Right lobe of liver (tissue), 6 donors: ENCODE results near the gene TATDN3. TPM values are rescaled to one million over a fixed set of nuclear protein-coding genes. Genes with fewer than 3 reads are reported as not detected.

Source experiments
- ATAC-seq, 4 donors: fragments of 200-7000 bp; cut with Tn5 transposase; one replicate each; pipeline ENCODE4 v1.9.1; 2020; ENCODE audit warnings: mild to moderate bottlenecking in 4 of 4, moderate library complexity in 4 of 4
- DNase-seq, 3 donors: peaks; one replicate each; pipeline ENCODE4 v3.0.0-alpha.2; 2020
- H3K27ac ChIP-seq, 3 donors: fragments of 200-600 bp; one replicate each; pipeline ENCODE4 v1.8.0; 2022
- H3K27me3 ChIP-seq, 2 donors: fragments of 200-600 bp; one replicate each; pipeline ENCODE4 v1.8.0; 2022
- H3K36me3 ChIP-seq, 4 donors: fragments of 200-600 bp; sonication (generic) in 1 of 4; one replicate each; pipeline versions ENCODE4 v1.5.1 to v1.8.0; 2017 to 2022; ENCODE audit warnings: control low read depth in 1 of 4
- H3K4me1 ChIP-seq, 4 donors: fragments of 200-600 bp; sonication (generic) in 1 of 4; one replicate each; pipeline versions ENCODE4 v1.5.1 to v1.8.0; 2017 to 2022; ENCODE audit warnings: control low read depth in 1 of 4
- H3K4me3 ChIP-seq, 3 donors: fragments of 200-600 bp; one replicate each; pipeline ENCODE4 v1.8.0; 2022
- H3K9me3 ChIP-seq, 4 donors: fragments of 200-600 bp; sonication (generic) in 1 of 4; one replicate each; pipeline versions ENCODE4 v1.5.1 to v1.8.0; 2017 to 2022; ENCODE audit warnings: control low read depth in 1 of 4
- CTCF ChIP-seq, 4 donors: fragments of 200-600 bp in 3 of 4; fragments of 450-650 bp in 1 of 4; IDR thresholded peaks; one replicate each; pipeline versions ENCODE4 v1.5.1 to v1.8.0; 2016 to 2022; ENCODE audit warnings: antibody characterized with exemption in 4 of 4, mild to moderate bottlenecking in 2 of 4
- POLR2A ChIP-seq: fragments of 450-650 bp; IDR thresholded peaks from one replicate; pipeline ENCODE4 v1.6.1; 2017; ENCODE audit warnings: antibody characterized with exemption, mild to moderate bottlenecking
- WGBS: methylation state at CpG from one replicate; pipeline ENCODE4 v1.1.6; 2018; ENCODE audit warnings: low coverage, low lambda C conversion rate; ENCODE audit not compliant: insufficient coverage; ENCODE audit errors: missing lambda C conversion rate; 5-methylcytosine and 5-hydroxymethylcytosine counted together
- intact Hi-C, 2 donors: fragments of 100-400 bp; cut with DNase I; formaldehyde crosslinking; loops; one replicate each; pipeline versions ENCODE4 v1.11.2 to v1.14.1; 2022
- total RNA-seq, 6 experiments: library from RNA; depleted of rRNA in 2 of 6; stranded (reverse); fragments of >200 nt in 2 of 6; fragmentation: NEBNext Ultra II Directional in 3 of 6; extraction: Animal tissue kit (Norgen Biotek cat#: 25700) in 3 of 6; gene quantifications; one replicate each; pipeline versions ENCODE4 v1.1.0 to v1.2.4, GENCODE V29; 2016 to 2023
- donor health status: DM: no; HTN: yes; CAD: no.
- donor health status: DM: no; HTN: no; CAD: no.
- donor health status: DM: no; HTN: no; CAD: no.
- donor health status: DM: no; HTN: yes; CAD: no.
- donor health status: DM: no; HTN: yes; CAD: no.

TATDN3 gene
- total RNA-seq, 6 experiments from 2014 or later, result 6.0 to 9.3 (median 6.6) TPM

- DNase-seq (no peak), ATAC-seq (peak; percentile 81 to 84 (median 84))
- Histone ChIP-seq H3K36me3 (no peaks in the 10 kb centered on the region), H3K4me3 (no peak overlapping the region), H3K9me3 (no peaks in the 10 kb centered on the region), H3K27ac (no peak overlapping the region), H3K27me3 (no peaks in the 10 kb centered on the region), H3K4me1 (peaks cover 0 to 18% (median 0%) of the 10 kb centered on the region in 4 donors)
- 32% methylated on average over 4 of the region's 4 CpGs for WGBS
- TF ChIP-seq POLR2A, result no peak
- peak; percentile 67 to 83 (median 76) for TF ChIP-seq CTCF (IDR thresholded peaks at IDR 0.05)
- intact Hi-C loops, result no loop called here
These were observed 41.7 kb upstream of the TATDN3 start for GRCh38 chr1:212749821-212750535.

- TF ChIP-seq POLR2A (no peak), CTCF (IDR thresholded peaks at IDR 0.05) (no peak)
- Histone ChIP-seq H3K27me3 (no peaks in the 10 kb centered on the region), H3K4me3 (no peak overlapping the region), H3K9me3 (no peaks in the 10 kb centered on the region), H3K4me1 (peaks cover 0 to 18% (median 0%) of the 10 kb centered on the region in 4 donors), H3K36me3 (no peaks in the 10 kb centered on the region), H3K27ac (peak overlapping the region in 2 of 3 donors; percentile 0 to 11)
- ATAC-seq (peak; percentile 64 to 79 (median 73)), DNase-seq (no peak)
- 44% methylated on average over 3 of the region's 3 CpGs for WGBS
- intact Hi-C loops, result no loop called here
These were observed 39.3 kb upstream of the TATDN3 start for GRCh38 chr1:212752252-212752933.

GRCh38 chr1:212752934-212753497, 38.7 kb upstream of the TATDN3 start:
- H3K36me3 ChIP-seq, result no peaks in the 10 kb centered on the region
- intact Hi-C loops, result no loop called here
- DNase-seq (no peak), ATAC-seq (peak; percentile 8 to 25 (median 18))
- no peak overlapping the region for H3K4me3 ChIP-seq
- peak overlapping the region in 2 of 3 donors; percentile 11 to 20 for H3K27ac ChIP-seq
- H3K9me3 ChIP-seq, result no peaks in the 10 kb centered on the region
- peaks cover 0 to 18% (median 0%) of the 10 kb centered on the region in 4 donors for H3K4me1 ChIP-seq
- no peak for TF ChIP-seq CTCF (IDR thresholded peaks at IDR 0.05)
- TF ChIP-seq POLR2A, result no peak
- no peaks in the 10 kb centered on the region for H3K27me3 ChIP-seq
- 28% methylated on average over 3 of the region's 3 CpGs for WGBS

GRCh38 chr1:212753749-212754148, 37.9 kb upstream of the TATDN3 start:
- TF ChIP-seq POLR2A (no peak), CTCF (IDR thresholded peaks at IDR 0.05) (no peak)
- Histone ChIP-seq H3K4me3 (no peak overlapping the region), H3K36me3 (no peaks in the 10 kb centered on the region), H3K9me3 (no peaks in the 10 kb centered on the region), H3K27me3 (no peaks in the 10 kb centered on the region), H3K4me1 (peaks cover 0 to 18% (median 0%) of the 10 kb centered on the region in 4 donors), H3K27ac (no peak overlapping the region)
- DNase-seq (no peak), ATAC-seq (no peak)
- intact Hi-C loops, result no loop called here
